ENCODE data around the gene PTPRN2. TPM values are rescaled to one million over a fixed set of nuclear protein-coding genes. Genes with fewer than 3 reads are reported as not detected.
"Not testable (repeated sequence)": the region's sequence is repeated elsewhere in the genome, so short reads cannot be mapped to it uniquely, and the experiment has no call there.

Gene PTPRN2
- total RNA-seq, 2 donors from 2014 or later, result 0.35 to 0.61 TPM

DNA sequence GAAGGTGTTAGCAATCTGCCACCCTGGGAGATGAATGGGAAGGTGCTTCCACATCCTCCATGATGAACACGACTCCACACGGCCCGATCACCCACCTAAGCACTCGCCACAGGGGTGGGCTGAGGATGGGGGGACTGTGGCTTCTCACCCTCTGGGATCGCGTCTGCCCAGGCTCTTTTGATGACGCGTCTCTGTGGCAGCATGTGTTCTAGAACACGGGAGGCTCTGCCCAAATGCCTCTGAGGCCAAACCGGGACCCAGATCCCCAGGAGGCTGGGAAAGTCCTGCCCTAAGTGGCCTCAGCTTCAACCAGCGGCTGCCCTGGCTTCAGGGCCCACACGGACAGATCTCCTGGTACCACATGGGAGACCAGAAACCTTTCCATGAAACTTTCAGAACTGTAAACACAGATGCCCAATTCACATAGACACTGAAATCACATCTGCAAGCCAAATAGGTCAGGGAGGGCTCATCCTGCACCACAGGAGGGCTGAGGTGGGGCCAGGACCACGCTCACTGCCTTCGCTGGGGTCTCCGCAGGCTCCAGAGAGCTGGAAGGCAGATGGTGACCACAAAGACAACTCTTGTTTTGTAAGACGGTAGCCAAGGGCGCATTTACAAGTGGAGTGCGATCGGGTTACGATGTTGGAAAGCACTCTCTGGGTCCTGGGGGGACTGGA, 200.6 kb downstream of the PTPRN2 start:
- ATAC-seq, result no peak
- Mint-ChIP-seq H3K36me3 (no peaks in the 10 kb centered on the region), H3K27ac (no peak overlapping the region), H3K9me3 (no peaks in the 10 kb centered on the region)
- no peak for DNase-seq (ENCODE audit: low spot score in 2 of 2)

DNA sequence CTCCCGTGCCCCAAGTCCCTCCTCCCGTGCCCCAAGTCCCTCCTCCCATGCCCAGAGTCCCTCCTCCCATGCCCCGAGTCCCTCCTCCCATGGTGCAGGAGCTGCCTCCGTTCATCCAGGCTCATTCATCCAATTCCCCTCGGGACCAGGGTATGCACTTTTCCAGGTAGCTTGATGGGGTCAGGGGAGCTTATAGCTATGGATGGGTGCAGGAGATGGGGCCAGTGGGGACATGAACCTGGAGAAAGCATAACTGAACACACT, 201.3 kb downstream of the PTPRN2 start:
- ATAC-seq (no peak), DNase-seq (ENCODE audit: low spot score in 2 of 2) (no peak)
- Mint-ChIP-seq H3K36me3 (peaks cover 0 to 2% of the 10 kb centered on the region in 2 donors), H3K27ac (no peak overlapping the region), H3K9me3 (peaks cover 0 to under 1% of the 10 kb centered on the region in 2 donors)

DNA sequence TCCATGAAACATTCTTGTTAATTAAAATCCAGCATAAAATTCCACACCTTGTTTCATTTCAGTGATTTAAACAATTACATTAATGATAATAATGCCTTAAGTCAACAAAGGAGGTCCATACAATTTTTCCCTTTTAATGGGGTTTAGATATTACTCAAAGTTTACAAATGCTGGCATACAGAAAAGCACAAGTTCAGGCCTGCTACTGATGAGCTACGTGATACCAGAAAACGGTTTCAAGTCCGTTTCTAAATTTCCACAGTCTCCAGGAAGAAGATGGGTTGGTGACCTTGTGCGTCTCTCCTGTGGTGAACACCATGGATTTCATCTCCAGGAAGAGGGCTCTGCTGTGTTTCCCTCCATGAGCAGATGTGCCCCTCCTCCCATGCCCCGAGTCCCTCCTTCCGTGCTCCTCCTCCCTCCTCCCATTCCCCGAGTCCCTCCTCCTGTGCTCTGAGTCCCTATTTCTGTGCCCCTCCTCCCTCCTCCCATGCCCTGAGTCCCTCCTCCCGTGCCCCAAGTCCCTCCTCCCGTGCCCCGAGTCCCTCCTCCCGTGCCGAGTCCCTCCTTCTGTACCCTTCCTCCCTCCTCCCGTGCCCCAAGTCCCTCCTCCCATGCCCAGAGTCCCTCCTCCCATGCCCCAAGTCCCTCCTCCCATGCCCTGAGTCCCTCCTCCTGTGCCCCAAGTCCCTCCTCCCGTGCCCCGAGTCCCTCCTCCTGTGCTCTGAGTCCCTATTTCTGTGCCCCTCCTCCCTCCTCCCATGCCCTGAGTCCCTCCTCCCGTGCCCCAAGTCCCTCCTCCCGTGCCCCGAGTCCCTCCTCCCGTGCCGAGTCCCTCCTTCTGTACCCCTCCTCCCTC, 201.9 kb downstream of the PTPRN2 start:
- H3K36me3 Mint-ChIP-seq; H3K9me3 Mint-ChIP-seq; DNase-seq (ENCODE audit: low spot score in 2 of 2); H3K27ac Mint-ChIP-seq; ATAC-seq: not testable (repeated sequence)

DNA sequence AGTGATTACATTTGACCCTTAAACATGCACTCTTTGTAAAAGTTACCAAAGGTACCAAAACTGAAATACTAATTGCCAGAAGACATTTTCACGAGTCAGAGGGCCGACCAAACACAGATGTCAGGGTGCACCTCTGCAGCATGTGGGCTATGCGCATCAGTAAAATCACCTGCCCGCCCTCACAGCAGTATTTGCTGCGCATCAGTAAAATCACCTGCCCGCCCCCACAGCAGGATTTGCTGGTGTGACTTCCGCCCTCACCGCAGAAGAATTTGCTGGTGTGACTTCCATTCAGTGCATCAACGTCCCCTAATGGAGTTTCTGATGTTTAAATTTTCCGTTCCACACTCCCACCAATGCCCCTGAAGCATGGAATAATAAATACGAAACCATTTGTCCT, 202.9 kb downstream of the PTPRN2 start:
- peaks cover 0 to 15% of the 10 kb centered on the region in 2 donors for H3K36me3 Mint-ChIP-seq
- no peak overlapping the region for H3K27ac Mint-ChIP-seq
- DNase-seq (ENCODE audit: low spot score in 2 of 2), result no peak
- H3K9me3 Mint-ChIP-seq, result peaks cover 5 to 6% of the 10 kb centered on the region in 2 donors
- no peak for ATAC-seq

DNA sequence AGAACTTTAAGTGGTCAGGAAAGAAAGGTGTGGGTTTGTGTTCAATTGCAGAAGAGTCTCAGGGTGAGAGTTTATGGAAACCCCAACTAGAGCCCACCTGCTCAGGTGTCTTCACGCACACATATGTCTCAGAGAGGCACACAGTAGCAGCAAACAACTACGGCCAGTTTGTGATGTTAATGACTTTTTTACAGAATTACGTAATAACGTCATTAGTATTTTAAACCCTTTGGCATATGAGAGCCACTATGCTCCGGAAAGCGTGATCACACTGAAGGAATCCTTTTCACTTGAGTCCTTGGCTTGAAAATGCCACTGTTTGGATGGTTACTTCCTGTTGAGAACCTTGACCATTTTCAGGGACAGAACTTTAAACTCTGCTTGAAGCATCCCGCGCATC, 204.0 kb downstream of the PTPRN2 start:
- no peak for DNase-seq (ENCODE audit: low spot score in 2 of 2)
- Mint-ChIP-seq H3K27ac (no peak overlapping the region), H3K9me3 (peaks cover 5 to 6% of the 10 kb centered on the region in 2 donors), H3K36me3 (peaks cover 0 to 15% of the 10 kb centered on the region in 2 donors)
- no peak for ATAC-seq

DNA sequence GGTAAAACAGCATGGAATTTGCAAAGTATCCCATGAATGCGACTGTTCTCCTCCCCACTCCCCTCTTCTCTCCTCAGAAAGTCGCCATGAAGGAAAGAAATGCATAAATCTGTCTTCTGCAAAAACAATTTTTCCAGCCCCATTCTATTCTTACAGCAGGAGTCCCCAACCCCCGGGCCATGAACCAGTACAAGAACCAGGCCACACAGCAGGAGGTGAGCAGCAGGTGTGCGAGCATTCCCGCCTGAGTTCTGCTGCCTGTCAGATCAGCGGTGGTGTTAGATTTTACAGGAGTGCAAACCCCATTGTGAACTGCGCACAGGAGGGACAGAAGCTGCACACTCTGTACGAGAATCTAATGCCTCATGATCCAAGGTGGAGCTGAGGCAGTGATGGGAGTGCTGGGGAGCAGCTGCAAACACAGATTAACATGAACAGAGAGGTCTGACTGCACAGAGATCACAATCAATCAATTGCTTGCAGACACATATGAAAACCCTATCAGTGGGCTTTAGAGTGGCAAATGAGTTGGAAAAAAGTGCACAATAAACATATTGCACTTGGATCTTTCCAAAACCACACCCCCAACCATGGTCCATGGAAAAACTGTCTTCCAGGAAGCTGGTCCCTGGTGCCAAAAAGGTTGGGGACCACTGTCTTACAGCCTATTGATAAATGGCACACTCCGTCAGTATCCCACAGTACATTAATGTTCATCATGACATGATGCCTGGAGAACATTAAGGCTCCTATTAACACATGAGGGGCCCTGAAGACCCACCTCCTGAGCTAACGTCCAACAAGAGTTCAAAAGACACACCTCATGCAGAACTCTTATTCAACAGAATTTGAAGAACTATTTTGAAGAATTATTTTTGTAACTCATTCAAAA, 205.0 kb downstream of the PTPRN2 start:
- peaks cover 6% of the 10 kb centered on the region in 2 donors for H3K9me3 Mint-ChIP-seq
- DNase-seq (ENCODE audit: low spot score in 2 of 2) (no peak), ATAC-seq (no peak)
- no peak overlapping the region for H3K27ac Mint-ChIP-seq
- H3K36me3 Mint-ChIP-seq, result peaks cover 0 to 17% of the 10 kb centered on the region in 2 donors

DNA sequence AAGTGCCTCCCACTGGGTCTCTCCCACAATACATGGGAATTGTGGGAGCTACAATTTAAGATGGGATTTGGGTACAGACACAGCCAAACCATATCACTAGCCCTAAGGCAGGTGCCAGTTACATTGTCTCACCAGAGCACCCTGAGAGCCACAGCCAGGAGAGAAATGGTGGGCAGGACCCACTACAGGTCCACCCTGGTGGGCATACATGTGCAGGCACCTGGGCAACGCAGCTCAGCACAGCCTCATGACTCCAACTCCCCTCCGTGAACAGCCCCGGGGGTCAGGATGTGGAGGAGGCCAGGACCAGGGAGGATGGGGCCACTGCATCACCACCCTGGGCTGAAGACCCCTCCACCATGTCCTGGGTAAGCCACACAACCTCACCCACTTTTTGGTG, 205.7 kb downstream of the PTPRN2 start:
- ATAC-seq (no peak), DNase-seq (ENCODE audit: low spot score in 2 of 2) (no peak)
- H3K9me3 Mint-ChIP-seq, result peaks cover 6 to 8% of the 10 kb centered on the region in 2 donors
- no peak overlapping the region for H3K27ac Mint-ChIP-seq
- peaks cover 0 to 20% of the 10 kb centered on the region in 2 donors for H3K36me3 Mint-ChIP-seq

DNA sequence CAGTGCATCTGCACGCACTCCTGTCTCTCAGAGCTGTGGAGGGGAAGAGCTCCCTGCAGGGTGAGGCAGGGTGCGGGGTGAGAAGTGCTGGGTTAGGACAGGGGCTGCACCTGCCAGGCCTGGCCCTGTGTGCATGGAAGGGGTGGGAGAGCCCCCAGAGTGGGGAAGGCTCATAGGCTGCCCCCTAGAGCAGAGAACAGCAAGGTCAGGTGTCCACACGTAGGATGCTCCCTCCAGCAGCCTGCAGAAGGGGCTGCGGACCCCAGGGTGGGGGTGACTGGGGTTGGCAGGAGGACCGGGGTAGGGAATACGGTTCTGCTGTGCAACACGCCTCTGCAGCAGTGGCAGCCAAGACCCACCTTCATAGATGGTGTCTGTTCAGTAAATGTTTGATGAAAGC, 208.6 kb downstream of the PTPRN2 start:
- Mint-ChIP-seq H3K9me3 (peaks cover 6 to 8% of the 10 kb centered on the region in 2 donors), H3K27ac (no peak overlapping the region), H3K36me3 (peaks cover 0 to 20% of the 10 kb centered on the region in 2 donors)
- ATAC-seq, result no peak
- no peak for DNase-seq (ENCODE audit: low spot score in 2 of 2)

DNA sequence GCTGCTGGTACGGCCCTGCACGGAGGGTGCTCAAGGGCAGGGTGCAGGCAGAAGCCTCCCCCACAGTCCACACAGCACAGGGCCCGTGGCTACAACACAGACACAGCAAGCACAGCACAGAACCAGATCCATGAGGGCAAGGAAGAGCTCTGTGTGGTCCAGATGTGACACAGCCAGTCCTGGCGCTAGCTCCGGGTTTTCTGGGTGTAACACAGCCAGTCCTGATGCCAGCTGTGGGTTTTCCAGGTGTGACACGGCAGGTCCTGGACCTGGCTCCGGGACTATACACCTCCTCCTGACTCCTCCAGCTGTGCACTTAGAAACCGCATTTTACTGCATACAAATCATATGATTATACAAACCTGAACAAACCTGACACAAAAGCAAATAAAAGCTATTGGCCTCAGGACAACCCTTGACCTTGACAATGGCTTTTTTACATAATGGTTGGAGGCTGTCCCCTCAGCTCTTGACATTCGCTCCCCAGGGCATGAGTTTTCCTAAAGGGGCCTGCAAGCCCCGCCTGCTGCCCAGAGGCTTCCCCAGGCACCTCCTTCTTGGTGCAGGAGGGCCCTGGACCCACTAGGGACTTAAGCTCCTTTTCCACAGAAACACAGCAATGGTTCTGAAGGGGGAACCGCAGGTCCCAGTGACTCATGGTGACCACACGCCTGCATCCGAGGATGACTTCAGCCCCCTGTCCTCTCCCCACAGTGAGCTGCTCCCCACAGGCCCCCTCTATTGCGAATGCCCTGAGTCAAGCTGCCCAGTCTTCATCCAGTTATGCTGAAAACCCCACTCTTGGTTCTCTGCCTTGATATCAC, 209.6 kb downstream of the PTPRN2 start:
- ATAC-seq (peak in 1 of 2 donors; percentile 24), DNase-seq (ENCODE audit: low spot score in 2 of 2) (no peak)
- Mint-ChIP-seq H3K27ac (no peak overlapping the region), H3K36me3 (peaks cover 0 to 20% of the 10 kb centered on the region in 2 donors), H3K9me3 (peaks cover 6 to 8% of the 10 kb centered on the region in 2 donors)

DNA sequence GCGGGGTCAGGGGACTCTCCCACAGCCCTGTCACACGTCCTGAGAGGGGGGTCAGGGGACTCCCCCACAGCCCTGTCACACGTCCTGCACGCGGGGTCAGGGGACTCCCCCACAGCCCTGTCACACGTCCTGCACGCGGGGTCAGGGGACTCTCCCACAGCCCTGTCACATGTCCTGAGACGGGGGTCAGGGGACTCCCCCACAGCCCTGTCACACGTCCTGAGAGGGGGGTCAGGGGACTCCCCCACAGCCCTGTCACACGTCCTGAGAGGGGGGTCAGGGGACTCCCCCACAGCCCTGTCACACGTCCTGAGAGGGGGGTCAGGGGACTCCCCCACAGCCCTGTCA, 210.8 kb downstream of the PTPRN2 start:
- peaks cover 0 to 20% of the 10 kb centered on the region in 2 donors for H3K36me3 Mint-ChIP-seq
- not testable (repeated sequence) for ATAC-seq; H3K9me3 Mint-ChIP-seq; H3K27ac Mint-ChIP-seq; DNase-seq (ENCODE audit: low spot score in 2 of 2)

DNA sequence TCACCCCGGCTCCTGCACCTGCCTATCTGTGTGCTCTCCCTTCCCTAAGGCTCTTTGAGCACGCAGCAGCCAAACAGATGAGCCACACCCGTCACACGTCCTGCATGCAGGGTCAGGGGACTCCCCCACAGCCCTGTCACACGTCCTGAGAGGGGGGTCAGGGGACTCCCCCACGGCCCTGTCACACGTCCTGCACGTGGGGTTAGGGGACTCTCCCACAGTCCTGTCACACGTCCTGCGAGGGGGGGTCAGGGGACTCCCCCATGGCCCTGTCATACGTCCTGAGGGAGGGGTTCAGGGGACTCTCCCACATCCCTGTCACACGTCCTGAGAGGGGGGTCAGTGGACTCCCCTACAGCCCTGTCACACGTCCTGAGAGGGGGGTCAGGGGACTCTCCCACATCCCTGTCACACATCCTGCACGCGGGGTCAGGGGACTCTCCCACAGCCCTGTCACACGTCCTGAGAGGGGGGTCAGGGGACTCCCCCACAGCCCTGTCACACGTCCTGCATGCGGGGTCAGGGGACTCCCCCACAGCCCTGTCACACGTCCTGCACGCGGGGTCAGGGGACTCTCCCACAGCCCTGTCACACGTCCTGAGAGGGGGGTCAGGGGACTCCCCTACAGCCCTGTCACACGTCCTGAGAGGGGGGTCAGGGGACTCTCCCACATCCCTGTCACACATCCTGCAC, 211.3 kb downstream of the PTPRN2 start:
- peak; percentile 44 to 71 for ATAC-seq
- not testable (repeated sequence) for H3K9me3 Mint-ChIP-seq; DNase-seq (ENCODE audit: low spot score in 2 of 2); H3K27ac Mint-ChIP-seq
- peaks cover 0 to 18% of the 10 kb centered on the region in 2 donors for H3K36me3 Mint-ChIP-seq

DNA sequence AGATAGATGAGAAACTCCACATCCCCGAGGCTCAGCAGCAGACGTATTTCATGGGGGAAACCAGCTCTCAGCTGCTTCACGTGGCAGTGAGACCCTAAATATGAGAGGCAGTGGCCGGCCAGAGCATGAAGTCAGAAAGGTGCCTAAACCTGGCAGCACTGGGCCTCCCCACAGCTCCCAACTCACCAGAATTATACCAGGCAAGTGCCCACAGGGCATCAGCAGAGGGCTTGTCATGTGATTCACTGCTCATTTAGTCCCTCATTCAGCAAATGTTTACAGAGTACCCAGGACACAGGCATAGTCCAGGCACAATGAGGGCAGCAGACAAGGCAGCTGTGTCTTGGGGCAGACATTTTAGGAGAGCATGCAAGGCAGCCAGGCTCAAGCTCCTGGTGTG, 212.6 kb downstream of the PTPRN2 start:
- no peak overlapping the region for H3K27ac Mint-ChIP-seq
- peaks cover 0 to 6% of the 10 kb centered on the region in 2 donors for H3K9me3 Mint-ChIP-seq
- H3K36me3 Mint-ChIP-seq, result peaks cover 0 to 6% of the 10 kb centered on the region in 2 donors
- ATAC-seq (no peak), DNase-seq (ENCODE audit: low spot score in 2 of 2) (no peak)

DNA sequence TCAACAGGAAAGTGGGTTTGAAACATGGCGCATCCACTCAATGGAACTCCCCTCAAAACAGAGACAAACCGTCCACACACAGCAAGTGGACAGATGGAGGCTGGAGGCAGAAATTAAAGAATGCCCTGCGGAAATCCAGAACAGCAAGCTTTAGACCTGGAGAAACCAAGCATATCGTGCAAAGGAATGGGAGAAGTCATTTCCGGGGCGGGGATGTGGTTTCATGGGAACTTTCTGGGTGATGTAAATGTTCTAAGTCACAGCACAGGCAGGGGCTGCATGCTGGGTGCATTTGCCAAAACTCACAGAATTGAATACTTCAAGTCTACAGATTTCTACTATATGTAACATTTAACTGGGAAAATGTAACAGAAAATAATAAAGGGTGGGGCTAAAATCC, 213.0 kb downstream of the PTPRN2 start:
- peaks cover 0 to 5% of the 10 kb centered on the region in 2 donors for H3K36me3 Mint-ChIP-seq
- H3K9me3 Mint-ChIP-seq, result peaks cover 0 to 3% of the 10 kb centered on the region in 2 donors
- H3K27ac Mint-ChIP-seq, result no peak overlapping the region
- DNase-seq (ENCODE audit: low spot score in 2 of 2) (no peak), ATAC-seq (no peak)

DNA sequence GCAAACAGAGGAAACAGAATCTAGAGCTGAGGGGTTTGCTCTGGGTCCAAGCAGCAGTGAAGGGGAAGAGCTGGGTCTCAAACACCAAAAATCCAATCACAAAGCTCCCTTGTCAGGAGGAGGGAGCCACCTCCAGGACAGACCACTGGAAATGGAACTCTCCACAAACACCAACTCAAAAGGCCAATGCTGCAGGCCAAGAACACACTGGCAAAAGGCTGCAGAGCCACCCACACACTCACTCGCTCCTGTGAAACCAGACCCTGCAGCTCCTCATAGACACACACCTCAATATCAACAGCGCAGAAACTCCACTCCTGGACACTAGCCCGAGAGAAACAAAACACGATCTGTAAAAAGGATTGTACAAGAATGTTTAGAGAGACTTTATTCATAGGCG, 213.5 kb downstream of the PTPRN2 start:
- DNase-seq (ENCODE audit: low spot score in 2 of 2) (no peak), ATAC-seq (no peak)
- H3K9me3 Mint-ChIP-seq, result peaks cover 0 to 3% of the 10 kb centered on the region in 2 donors
- no peak overlapping the region for H3K27ac Mint-ChIP-seq
- peaks cover 0 to 5% of the 10 kb centered on the region in 2 donors for H3K36me3 Mint-ChIP-seq

DNA sequence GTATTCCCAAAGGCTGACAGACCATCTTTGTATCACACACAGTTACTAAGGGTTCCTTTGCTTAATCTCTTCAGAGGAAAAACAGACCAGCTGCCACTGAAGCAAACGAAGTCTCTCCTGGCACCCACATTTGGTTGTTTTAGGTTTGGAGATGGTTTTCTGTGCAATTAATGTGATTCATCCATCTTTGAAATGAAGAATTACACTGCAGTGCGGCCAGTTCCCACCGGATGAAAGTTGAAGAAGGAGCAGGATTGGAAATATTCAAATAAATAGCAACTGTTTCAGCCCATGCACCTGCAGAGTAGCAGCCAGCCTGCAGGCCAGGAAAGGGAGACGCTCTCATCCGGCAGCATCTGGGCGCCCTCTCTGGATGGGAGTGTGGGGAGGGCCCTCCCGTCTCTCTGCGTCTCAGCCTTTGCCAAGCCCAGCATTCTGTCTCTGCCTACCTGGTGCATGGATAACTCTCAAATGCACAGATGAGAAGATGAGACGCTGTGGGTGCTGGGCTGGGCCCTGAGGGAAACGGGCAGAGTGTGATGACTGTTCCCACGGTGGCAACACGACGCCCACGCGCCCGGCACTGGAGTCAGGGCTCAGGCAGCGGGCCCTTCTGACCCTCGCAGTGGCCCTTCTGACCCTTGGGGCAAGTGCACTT, 214.0 kb downstream of the PTPRN2 start:
- no peak for DNase-seq (ENCODE audit: low spot score in 2 of 2)
- H3K9me3 Mint-ChIP-seq, result peaks cover 0 to 3% of the 10 kb centered on the region in 2 donors
- no peak for ATAC-seq
- no peak overlapping the region for H3K27ac Mint-ChIP-seq
- peaks cover 0 to 5% of the 10 kb centered on the region in 2 donors for H3K36me3 Mint-ChIP-seq
